ENCODE data around the gene WNT16.
A peak's percentile ranks its signal among the peaks of the same experiment; 100 is the strongest.

The WNT16 gene

GRCh38 chr7:121351682-121352081, 22.9 kb downstream of the WNT16 start:
- FAIRE-seq: no peak

GRCh38 chr7:121352323-121352722, 23.5 kb downstream of the WNT16 start:
- FAIRE-seq: no peak

- no peak for FAIRE-seq
These were observed 26.8 kb downstream of the WNT16 start for GRCh38 chr7:121355574-121355973.

- no peak for FAIRE-seq
These were observed 31.8 kb downstream of the WNT16 start for GRCh38 chr7:121360564-121360963.

GRCh38 chr7:121366852-121367431, 38.1 kb downstream of the WNT16 start:
- peak; percentile 90 for FAIRE-seq

GRCh38 chr7:121369462-121369861, 40.7 kb downstream of the WNT16 start:
- no peak for FAIRE-seq

GRCh38 chr7:121371367-121371766, 42.6 kb downstream of the WNT16 start:
- FAIRE-seq: no peak

- FAIRE-seq: no peak
These were observed 43.1 kb downstream of the WNT16 start for GRCh38 chr7:121371883-121372282.

- FAIRE-seq: no peak
These were observed 43.7 kb downstream of the WNT16 start for GRCh38 chr7:121372376-121373010.

- no peak for FAIRE-seq
These were observed 44.4 kb downstream of the WNT16 start for GRCh38 chr7:121373177-121373576.

GRCh38 chr7:121376979-121377378, 48.2 kb downstream of the WNT16 start:
- FAIRE-seq: no peak

GRCh38 chr7:121379930-121380329, 51.1 kb downstream of the WNT16 start:
- FAIRE-seq: no peak

GRCh38 chr7:121382473-121382872, 53.7 kb downstream of the WNT16 start:
- FAIRE-seq: no peak

GRCh38 chr7:121383235-121383910, 54.6 kb downstream of the WNT16 start:
- no peak for FAIRE-seq

GRCh38 chr7:121384265-121384664, 55.5 kb downstream of the WNT16 start:
- no peak for FAIRE-seq

- no peak for FAIRE-seq
These were observed 56.4 kb downstream of the WNT16 start for GRCh38 chr7:121385056-121385799.

GRCh38 chr7:121385800-121386179, 57.0 kb downstream of the WNT16 start:
- FAIRE-seq: no peak

- FAIRE-seq: no peak
These were observed 60.1 kb downstream of the WNT16 start for GRCh38 chr7:121388950-121389349.

GRCh38 chr7:121390109-121390508, 61.3 kb downstream of the WNT16 start:
- no peak for FAIRE-seq

GRCh38 chr7:121390617-121391016, 61.8 kb downstream of the WNT16 start:
- FAIRE-seq: no peak
